Naive thymus-derived CD4-positive, alpha-beta T cell (primary cell): ENCODE data around the gene NOP14. TPM values are rescaled to one million over a fixed set of nuclear protein-coding genes. Genes with fewer than 3 reads are reported as not detected.

Experiments used
- ATAC-seq: fragments of 150-1000 bp; cut with Tn5 transposase; 2 replicates; pipeline ENCODE4 v1.10.0; 2021; ENCODE audit warnings: mild to moderate bottlenecking, moderate library complexity
- CTCF ChIA-PET: fragments of 350-600 bp; sonication (Branson Sonifier 250); formaldehyde crosslinking; loops from one replicate; lab custom pipeline; 2021; ENCODE audit warnings: antibody characterized with exemption; lab: Charles Lee
- POLR2A ChIA-PET: fragments of 350-600 bp; sonication (Branson Sonifier 250); formaldehyde crosslinking; loops from one replicate; lab custom pipeline; 2021; ENCODE audit warnings: antibody characterized with exemption, inconsistent platforms; lab: Charles Lee
- DNase-seq, 9 donors: peaks; one replicate each; pipeline versions ENCODE4 v3.0.0 to v3.0.0-alpha.2; 2020 to 2022; ENCODE audit warnings: mixed read lengths in 1 of 9
- H3K27ac ChIP-seq: one replicate; pipeline ENCODE4 v1.7.0; 2013; ENCODE audit warnings: mild to moderate bottlenecking, low read depth, low read length, moderate library complexity
- H3K27me3 ChIP-seq, 2 donors: one replicate each; pipeline ENCODE4 v1.7.0; 2013; ENCODE audit warnings: low read length in 2 of 2, mild to moderate bottlenecking in 2 of 2, moderate library complexity in 2 of 2; ENCODE audit not compliant: control insufficient read depth in 2 of 2, insufficient read depth in 2 of 2
- H3K36me3 ChIP-seq, 3 experiments: 1 replicate in 2 of 3; 2 replicates in 1 of 3; pipeline ENCODE4 v1.7.0; 2013; ENCODE audit warnings: low read length in 3 of 3, mild to moderate bottlenecking in 3 of 3, moderate library complexity in 1 of 3; ENCODE audit not compliant: insufficient read depth in 3 of 3, control insufficient read depth in 2 of 3
- H3K4me1 ChIP-seq, 2 donors: one replicate each; pipeline ENCODE4 v1.7.0; 2013; ENCODE audit warnings: low read length in 2 of 2, mild to moderate bottlenecking in 2 of 2, moderate library complexity in 1 of 2; ENCODE audit not compliant: control insufficient read depth in 2 of 2, insufficient read depth in 2 of 2
- H3K4me3 ChIP-seq: 2 replicates; pipeline ENCODE4 v1.7.0; 2013; ENCODE audit warnings: mild to moderate bottlenecking, low read length
- H3K9me3 ChIP-seq, 3 experiments: 1 replicate in 2 of 3; 2 replicates in 1 of 3; pipeline ENCODE4 v1.7.0; 2013; ENCODE audit warnings: low read length in 3 of 3; ENCODE audit not compliant: control insufficient read depth in 2 of 3
- H3K27ac Mint-ChIP-seq, 9 donors: one replicate each; pipeline ENCODE4 v1.8.0; 2020 to 2022; ENCODE audit warnings: mixed read lengths in 9 of 9, mild to moderate bottlenecking in 8 of 9, moderate library complexity in 5 of 9, inconsistent platforms in 2 of 9
- H3K27me3 Mint-ChIP-seq, 5 donors: one replicate each; pipeline ENCODE4 v1.8.0; 2021 to 2022; ENCODE audit warnings: mixed read lengths in 5 of 5, mild to moderate bottlenecking in 1 of 5
- H3K36me3 Mint-ChIP-seq, 5 donors: one replicate each; pipeline ENCODE4 v1.8.0; 2020 to 2022; ENCODE audit warnings: mixed read lengths in 5 of 5, mild to moderate bottlenecking in 3 of 5, inconsistent platforms in 1 of 5
- H3K4me1 Mint-ChIP-seq, 7 donors: one replicate each; pipeline ENCODE4 v1.8.0; 2020 to 2022; ENCODE audit warnings: mixed read lengths in 7 of 7, mild to moderate bottlenecking in 3 of 7, inconsistent platforms in 1 of 7
- H3K4me3 Mint-ChIP-seq, 10 donors: one replicate each; pipeline ENCODE4 v1.8.0; 2020 to 2022; ENCODE audit warnings: mild to moderate bottlenecking in 10 of 10, mixed read lengths in 10 of 10, moderate library complexity in 6 of 10, inconsistent platforms in 2 of 10
- H3K9me3 Mint-ChIP-seq, 11 donors: one replicate each; pipeline ENCODE4 v1.8.0; 2020 to 2022; ENCODE audit warnings: mixed read lengths in 11 of 11, mild to moderate bottlenecking in 4 of 11, inconsistent platforms in 1 of 11, moderate library complexity in 1 of 11
- intact Hi-C, 2 donors: fragments of 100-400 bp; cut with micrococcal nuclease; formaldehyde crosslinking; loops; one replicate each; pipeline ENCODE4 v1.15.1; 2023
- polyA plus RNA-seq, 2 donors: library from polyadenylated mRNA; unstranded; fragments of 300-500 nt; fragmentation: Illumina TruSeq; gene quantifications; one replicate each; pipeline ENCODE4 v1.2.3, GENCODE V29; 2021
- total RNA-seq, 6 experiments: library from RNA in 5 of 6; stranded (reverse) in 5 of 6; gene quantifications; 1 replicate in 5 of 6; 2 replicates in 1 of 6; pipeline ENCODE4 v1.2.3 and lab custom pipeline; 2021 to 2026

NOP14 gene
- total and polyA plus RNA-seq, 7 experiments from 2014 or later: 12.6 to 59.8 (median 33.7) TPM

DNA sequence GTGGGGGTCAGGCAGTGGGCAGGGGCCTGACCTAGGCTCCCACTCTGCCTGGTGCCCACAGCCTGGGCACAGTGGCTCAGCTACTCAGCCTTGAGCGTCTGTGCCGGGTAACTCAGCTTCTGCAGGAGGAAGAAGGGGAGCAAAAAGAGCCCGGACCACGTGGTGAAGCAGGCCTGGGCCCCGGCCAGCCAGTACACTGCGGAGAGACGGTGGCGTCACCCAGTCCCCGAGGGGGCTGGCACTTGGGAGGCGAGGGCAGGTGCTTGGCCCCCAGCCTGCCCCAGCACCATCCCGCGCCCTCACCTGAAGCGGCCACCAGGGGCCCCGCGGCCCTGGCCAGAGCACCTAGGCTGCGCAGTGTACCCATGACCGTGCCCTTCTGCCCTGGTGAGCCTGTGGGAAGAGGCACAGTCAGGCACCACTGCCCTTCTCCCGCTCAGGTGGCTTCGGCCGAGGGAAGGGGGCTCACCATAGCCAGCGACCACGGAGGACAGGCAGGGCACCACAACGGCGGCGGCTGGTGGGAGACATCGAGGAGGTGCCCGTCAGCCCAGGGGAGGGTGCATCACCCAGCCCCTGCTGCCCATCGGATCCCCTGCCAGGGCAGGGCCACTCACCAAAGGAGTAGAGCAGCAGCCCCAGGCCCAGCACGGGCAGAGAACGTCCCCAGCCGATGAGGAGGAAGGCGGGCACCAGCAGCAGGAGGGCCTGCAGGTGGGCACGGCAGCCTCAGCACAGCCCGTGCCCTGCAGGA lies 32.3 kb downstream of the NOP14 start:
- Mint-ChIP-seq H3K4me1 (peaks cover 10 to 26% (median 24%) of the 10 kb centered on the region in 7 donors), H3K27me3 (no peaks in the 10 kb centered on the region), H3K36me3 (peaks cover 0 to 18% (median 11%) of the 10 kb centered on the region in 5 donors), H3K4me3 (peak overlapping the region in 2 of 10 donors; percentile 29 to 80), H3K27ac (peak overlapping the region in 6 of 9 donors; percentile 26 to 91 (median 73)), H3K9me3 (peaks cover 0 to 2% (median 0%) of the 10 kb centered on the region in 11 donors)
- peaks cover 26 to 32% of the 10 kb centered on the region in 2 donors for H3K4me1 ChIP-seq
- ChIA-PET CTCF (interaction anchor here (0.6 to 0.8 kb wide), 2 partner anchors 10 to 40 kb away, joined by 3 read pairs; no protein-coding TSS in a partner anchor), POLR2A (interaction anchor here (0.6 kb wide), 1 partner anchor 594 kb away, joined by 3 read pairs; no protein-coding TSS in a partner anchor)
- peaks cover 4 to 57% (median 13%) of the 10 kb centered on the region in 3 experiments for H3K36me3 ChIP-seq
- no peak overlapping the region for H3K4me3 ChIP-seq
- intact Hi-C loops: loop anchor here in 1 of 2 donors (2.0 to 10.0 kb wide), 3 partner anchors 89 to 516 kb away; partner anchors contain the start of genes ADD1, CFAP99 and ZFYVE28
- DNase-seq: no peak
- no peaks in the 10 kb centered on the region for H3K27me3 ChIP-seq
- no peak for ATAC-seq
- peak overlapping the region; percentile 74 for H3K27ac ChIP-seq
- no peaks in the 10 kb centered on the region for H3K9me3 ChIP-seq

DNA sequence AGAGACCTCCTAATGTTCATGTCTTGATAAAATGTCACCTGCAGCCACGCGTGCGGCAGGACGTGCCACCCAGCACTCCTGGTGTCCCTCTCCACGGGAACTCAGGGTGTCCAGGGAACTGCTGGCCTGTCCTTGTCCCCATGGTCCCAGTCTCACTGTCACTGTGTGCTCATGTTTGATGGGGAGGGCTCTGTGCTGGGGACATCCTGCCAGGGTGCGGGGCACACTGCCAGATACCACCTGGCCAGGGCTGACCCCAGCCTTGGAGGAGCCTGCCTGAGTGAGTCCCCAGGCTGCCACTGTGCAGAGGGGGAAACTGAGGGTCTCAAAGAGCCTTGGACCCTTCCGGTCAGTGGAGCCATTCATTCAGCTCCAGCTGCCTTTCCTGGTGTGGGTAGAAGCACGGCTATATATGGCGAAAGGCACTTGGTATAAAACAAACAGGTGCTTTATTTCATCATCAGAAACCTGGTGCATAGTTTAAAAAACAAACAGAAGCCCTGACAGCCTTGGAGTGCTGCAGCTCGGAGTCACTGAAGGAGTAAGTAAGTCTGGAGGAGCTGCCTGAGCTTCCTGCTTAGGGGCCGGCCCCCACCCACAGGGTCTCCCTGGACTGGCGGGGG lies 33.0 kb downstream of the NOP14 start:
- no peaks in the 10 kb centered on the region for H3K9me3 ChIP-seq
- intact Hi-C loops: loop anchor here in 1 of 2 donors (2.0 to 10.0 kb wide), 3 partner anchors 88 to 515 kb away; partner anchors contain the start of genes ADD1, CFAP99 and ZFYVE28
- H3K36me3 Mint-ChIP-seq: peaks cover 0 to 18% (median 11%) of the 10 kb centered on the region in 5 donors
- H3K36me3 ChIP-seq: peaks cover 4 to 64% (median 16%) of the 10 kb centered on the region in 3 experiments
- peak overlapping the region; percentile 74 for H3K27ac ChIP-seq
- H3K4me3 Mint-ChIP-seq: no peak overlapping the region
- no peaks in the 10 kb centered on the region for H3K27me3 ChIP-seq
- ChIA-PET POLR2A (no interaction called here), CTCF (interaction anchor here (0.8 kb wide), 1 partner anchor 9 kb away, joined by 3 read pairs; no protein-coding TSS in a partner anchor)
- ATAC-seq: no peak
- H3K4me1 Mint-ChIP-seq: peaks cover 10 to 19% (median 17%) of the 10 kb centered on the region in 7 donors
- peaks cover 25 to 26% of the 10 kb centered on the region in 2 donors for H3K4me1 ChIP-seq
- no peak for DNase-seq
- no peaks in the 10 kb centered on the region for H3K27me3 Mint-ChIP-seq
- H3K27ac Mint-ChIP-seq: peak overlapping the region in 6 of 9 donors; percentile 15 to 72 (median 41)
- H3K9me3 Mint-ChIP-seq: peaks cover 0 to 2% (median 0%) of the 10 kb centered on the region in 11 donors
- H3K4me3 ChIP-seq: no peak overlapping the region

DNA sequence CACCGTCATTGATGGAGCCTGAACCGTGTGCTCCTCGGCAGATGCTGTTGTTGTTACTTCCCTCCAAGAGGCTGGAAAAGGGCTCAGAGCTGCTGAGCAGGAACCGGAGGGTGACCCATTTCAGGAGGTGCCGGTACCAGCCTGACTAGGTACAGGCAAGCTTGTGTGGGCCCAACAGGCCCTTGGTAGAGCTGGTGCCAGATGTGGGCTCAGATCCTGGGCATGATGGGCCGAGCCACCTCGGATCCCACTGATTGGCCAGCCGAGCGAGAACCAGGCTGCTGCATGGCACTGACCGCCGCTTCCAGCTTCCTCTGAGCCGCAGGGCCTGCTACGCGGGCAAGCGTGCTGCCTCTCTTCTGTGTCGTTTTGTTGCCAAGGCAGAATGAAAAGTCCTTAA lies 33.7 kb downstream of the NOP14 start:
- DNase-seq (no peak), ATAC-seq (no peak)
- no peaks in the 10 kb centered on the region for H3K27me3 ChIP-seq
- ChIA-PET POLR2A (no interaction called here), CTCF (no interaction called here)
- intact Hi-C loops: no loop called here
- peak overlapping the region; percentile 3 for H3K27ac ChIP-seq
- H3K4me3 Mint-ChIP-seq: no peak overlapping the region
- peaks cover 25 to 26% of the 10 kb centered on the region in 2 donors for H3K4me1 ChIP-seq
- H3K4me3 ChIP-seq: no peak overlapping the region
- peaks cover 4 to 67% (median 23%) of the 10 kb centered on the region in 3 experiments for H3K36me3 ChIP-seq
- no peaks in the 10 kb centered on the region for H3K27me3 Mint-ChIP-seq
- H3K36me3 Mint-ChIP-seq: peaks cover 0 to 24% (median 11%) of the 10 kb centered on the region in 5 donors
- peak overlapping the region in 5 of 9 donors; percentile 9 to 67 (median 41) for H3K27ac Mint-ChIP-seq
- H3K9me3 Mint-ChIP-seq: peaks cover 0 to 2% (median 0%) of the 10 kb centered on the region in 11 donors
- H3K4me1 Mint-ChIP-seq: peaks cover 10 to 19% (median 17%) of the 10 kb centered on the region in 7 donors
- H3K9me3 ChIP-seq: no peaks in the 10 kb centered on the region

DNA sequence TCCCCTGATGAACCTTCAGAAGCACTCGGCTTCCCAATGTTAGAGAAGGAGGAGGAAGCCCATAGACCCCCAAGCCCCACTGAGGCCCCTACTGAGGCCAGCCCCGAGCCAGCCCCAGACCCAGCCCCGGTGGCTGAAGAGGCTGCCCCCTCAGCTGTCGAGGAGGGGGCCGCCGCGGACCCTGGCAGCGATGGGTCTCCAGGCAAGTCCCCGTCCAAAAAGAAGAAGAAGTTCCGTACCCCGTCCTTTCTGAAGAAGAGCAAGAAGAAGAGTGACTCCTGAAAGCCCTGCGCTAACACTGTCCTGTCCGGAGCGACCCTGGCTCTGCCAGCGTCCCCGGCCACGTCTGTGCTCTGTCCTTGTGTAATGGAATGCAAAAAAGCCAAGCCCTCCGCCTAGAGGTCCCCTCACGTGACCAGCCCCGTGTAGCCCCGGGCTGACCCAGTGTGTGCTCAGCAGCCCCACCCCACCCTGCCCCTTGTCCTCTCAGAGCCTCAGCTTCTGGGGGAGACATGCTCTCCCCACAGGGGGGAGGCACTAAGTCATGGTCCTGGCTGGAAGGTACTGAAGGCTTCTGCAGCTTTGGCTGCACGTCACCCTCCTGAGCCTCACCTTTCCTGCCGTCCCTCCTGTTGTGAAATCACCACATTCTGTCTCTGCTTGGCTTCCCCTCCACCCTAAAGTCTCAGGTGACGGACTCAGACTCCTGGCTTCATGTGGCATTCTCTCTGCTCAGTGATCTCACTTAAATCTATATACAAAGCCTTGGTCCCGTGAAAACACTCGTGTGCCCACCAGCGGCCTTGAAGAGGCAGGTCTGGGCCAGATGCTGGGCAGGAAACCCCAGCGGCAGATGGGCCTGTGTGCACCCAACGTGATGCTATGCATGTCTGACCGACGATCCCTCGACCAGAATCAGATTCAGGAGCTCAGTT lies 34.7 kb downstream of the NOP14 start:
- CTCF ChIA-PET: interaction anchor here (0.6 kb wide), 1 partner anchor 70 kb away, joined by 3 read pairs; no protein-coding TSS in a partner anchor
- H3K27me3 Mint-ChIP-seq: no peaks in the 10 kb centered on the region

DNA sequence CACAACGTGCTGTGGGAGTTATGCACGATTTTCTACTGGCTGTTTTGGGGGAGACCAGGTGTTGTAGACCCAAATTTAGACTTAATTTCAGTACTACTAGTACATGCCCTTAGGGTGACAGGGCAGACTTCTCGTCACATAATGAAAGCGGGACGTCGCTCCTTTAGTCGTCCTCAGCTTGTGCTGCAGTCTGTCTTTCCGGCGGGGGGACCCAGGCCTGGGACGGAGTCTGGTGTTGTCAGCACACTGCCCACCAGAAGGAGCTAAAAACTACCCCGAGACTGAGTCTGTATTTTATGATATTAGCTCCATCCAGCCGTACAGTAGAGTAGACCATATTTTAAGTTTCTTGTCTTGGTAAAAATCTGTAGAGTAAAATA lies 35.5 kb downstream of the NOP14 start:
- no peak for ATAC-seq
- Mint-ChIP-seq H3K9me3 (no peaks in the 10 kb centered on the region), H3K36me3 (peaks cover 0 to 32% (median 11%) of the 10 kb centered on the region in 5 donors), H3K4me3 (no peak overlapping the region), H3K4me1 (peaks cover 12 to 25% (median 20%) of the 10 kb centered on the region in 7 donors), H3K27ac (peak overlapping the region in 3 of 9 donors; percentile 18 to 50 (median 42)), H3K27me3 (no peaks in the 10 kb centered on the region)
- DNase-seq: no peak
- ChIA-PET CTCF (no interaction called here), POLR2A (no interaction called here)
- H3K27me3 ChIP-seq: no peaks in the 10 kb centered on the region
- peaks cover 4 to 82% (median 28%) of the 10 kb centered on the region in 3 experiments for H3K36me3 ChIP-seq
- H3K9me3 ChIP-seq: no peaks in the 10 kb centered on the region
- H3K27ac ChIP-seq: no peak overlapping the region
- H3K4me1 ChIP-seq: peaks cover 22 to 25% of the 10 kb centered on the region in 2 donors
- intact Hi-C loops: no loop called here
- no peak overlapping the region for H3K4me3 ChIP-seq

More for the DNA sequence above, 34.7 kb downstream of the NOP14 start:
- peaks cover 0 to 29% (median 11%) of the 10 kb centered on the region in 5 donors for H3K36me3 Mint-ChIP-seq
- peaks cover 0 to 2% (median 0%) of the 10 kb centered on the region in 11 donors for H3K9me3 Mint-ChIP-seq
- ATAC-seq (no peak), DNase-seq (no peak)
- peaks cover 14 to 24% (median 19%) of the 10 kb centered on the region in 7 donors for H3K4me1 Mint-ChIP-seq
- POLR2A ChIA-PET: no interaction called here
- no peaks in the 10 kb centered on the region for H3K9me3 ChIP-seq
- H3K4me1 ChIP-seq: peaks cover 22 to 26% of the 10 kb centered on the region in 2 donors
- H3K36me3 ChIP-seq: peaks cover 4 to 76% (median 28%) of the 10 kb centered on the region in 3 experiments
- H3K4me3 Mint-ChIP-seq: no peak overlapping the region
- H3K4me3 ChIP-seq: no peak overlapping the region
- peak overlapping the region in 6 of 9 donors; percentile 2 to 52 (median 42) for H3K27ac Mint-ChIP-seq
- H3K27ac ChIP-seq: peak overlapping the region; percentile 3
- intact Hi-C loops: no loop called here
- H3K27me3 ChIP-seq: no peaks in the 10 kb centered on the region
